OCI-LY3 (cell line): ENCODE results near the gene SCYGR2.

Experiments used
- EZH2phosphoT487 ChIP-seq: fragments of 200-600 bp; shearing (Covaris generic); IDR thresholded peaks from 2 replicates; pipeline ENCODE4 v1.6.1; 2018; ENCODE audit warnings: antibody characterized with exemption, mixed run types, low read depth
- TF ChIP-seq, protein P1 (sequence below): fragments of 200-600, 300-600 bp; sonication (generic); IDR thresholded peaks from 2 replicates; pipeline ENCODE4 v1.5.1; 2014; ENCODE audit warnings: antibody characterized with exemption, low read length, low read depth

DNA sequence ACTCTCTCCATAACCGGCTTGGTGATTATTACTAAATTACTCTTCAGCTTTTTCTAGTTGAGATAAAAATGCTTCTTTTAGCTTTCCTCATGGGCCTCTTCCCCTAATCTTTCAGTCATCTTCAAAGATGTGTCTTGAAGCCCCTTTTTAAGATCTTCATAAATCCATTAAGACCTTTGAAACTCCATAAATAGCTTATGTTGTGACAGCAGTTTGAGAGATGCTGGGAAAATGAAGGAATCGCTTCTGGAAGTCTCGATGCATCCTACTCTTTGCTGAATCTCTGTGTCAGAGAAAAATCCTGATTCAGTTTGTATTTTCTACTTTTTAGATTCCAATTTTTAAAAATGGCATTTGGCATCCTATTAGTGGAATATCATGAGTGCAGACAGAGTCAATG, 31.6 kb downstream of the SCYGR2 start:
- TF ChIP-seq, protein P1, sequence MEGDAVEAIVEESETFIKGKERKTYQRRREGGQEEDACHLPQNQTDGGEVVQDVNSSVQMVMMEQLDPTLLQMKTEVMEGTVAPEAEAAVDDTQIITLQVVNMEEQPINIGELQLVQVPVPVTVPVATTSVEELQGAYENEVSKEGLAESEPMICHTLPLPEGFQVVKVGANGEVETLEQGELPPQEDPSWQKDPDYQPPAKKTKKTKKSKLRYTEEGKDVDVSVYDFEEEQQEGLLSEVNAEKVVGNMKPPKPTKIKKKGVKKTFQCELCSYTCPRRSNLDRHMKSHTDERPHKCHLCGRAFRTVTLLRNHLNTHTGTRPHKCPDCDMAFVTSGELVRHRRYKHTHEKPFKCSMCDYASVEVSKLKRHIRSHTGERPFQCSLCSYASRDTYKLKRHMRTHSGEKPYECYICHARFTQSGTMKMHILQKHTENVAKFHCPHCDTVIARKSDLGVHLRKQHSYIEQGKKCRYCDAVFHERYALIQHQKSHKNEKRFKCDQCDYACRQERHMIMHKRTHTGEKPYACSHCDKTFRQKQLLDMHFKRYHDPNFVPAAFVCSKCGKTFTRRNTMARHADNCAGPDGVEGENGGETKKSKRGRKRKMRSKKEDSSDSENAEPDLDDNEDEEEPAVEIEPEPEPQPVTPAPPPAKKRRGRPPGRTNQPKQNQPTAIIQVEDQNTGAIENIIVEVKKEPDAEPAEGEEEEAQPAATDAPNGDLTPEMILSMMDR, result no peak
- no peak for TF ChIP-seq EZH2phosphoT487
